IgD-negative memory B cell (primary cell): ENCODE data around the gene ADISSP. TPM values are rescaled to one million over a fixed set of nuclear protein-coding genes. Genes with fewer than 3 reads are reported as not detected.
A peak's percentile ranks its signal among the peaks of the same experiment; 100 is the strongest.

Source experiments
- H3K27ac Mint-ChIP-seq, 3 donors: one replicate each; pipeline ENCODE4 v1.8.0; 2020 to 2022; ENCODE audit warnings: mild to moderate bottlenecking in 3 of 3, mixed read lengths in 3 of 3, moderate library complexity in 1 of 3
- H3K27me3 Mint-ChIP-seq: one replicate; pipeline ENCODE4 v1.8.0; 2021; ENCODE audit warnings: mixed read lengths
- H3K36me3 Mint-ChIP-seq: one replicate; pipeline ENCODE4 v1.8.0; 2020; ENCODE audit warnings: mild to moderate bottlenecking, mixed read lengths
- H3K4me1 Mint-ChIP-seq, 3 donors: one replicate each; pipeline ENCODE4 v1.8.0; 2020 to 2022; ENCODE audit warnings: mixed read lengths in 3 of 3, mild to moderate bottlenecking in 1 of 3
- H3K4me3 Mint-ChIP-seq, 4 donors: one replicate each; pipeline ENCODE4 v1.8.0; 2020 to 2022; ENCODE audit warnings: mild to moderate bottlenecking in 4 of 4, mixed read lengths in 4 of 4, moderate library complexity in 3 of 4
- H3K9me3 Mint-ChIP-seq, 3 donors: one replicate each; pipeline ENCODE4 v1.8.0; 2020 to 2021; ENCODE audit warnings: mixed read lengths in 3 of 3, mild to moderate bottlenecking in 1 of 3
- polyA plus RNA-seq: library from polyadenylated mRNA; unstranded; fragments of 300-500 nt; fragmentation: Illumina TruSeq; gene quantifications from one replicate; pipeline ENCODE4 v1.2.3, GENCODE V29; 2021

ADISSP gene
- polyA plus RNA-seq, 1 donor from 2014 or later, result 30.0 TPM

- Mint-ChIP-seq H3K27me3 (peaks cover 16% of the 10 kb centered on the region), H3K9me3 (peaks cover 0 to 2% (median 0%) of the 10 kb centered on the region in 3 donors), H3K36me3 (no peaks in the 10 kb centered on the region), H3K4me1 (peaks cover 0 to 8% (median 0%) of the 10 kb centered on the region in 3 donors), H3K4me3 (peak overlapping the region in 2 of 4 donors; percentile 5 to 11), H3K27ac (no peak overlapping the region)
These were observed 20.1 kb downstream of the ADISSP start for GRCh38 chr20:3747471-3747870.

GRCh38 chr20:3745686-3746173 lies 21.8 kb downstream of the ADISSP start:
- H3K27me3 Mint-ChIP-seq, result peaks cover 17% of the 10 kb centered on the region
- H3K4me3 Mint-ChIP-seq, result peak overlapping the region in 1 of 4 donors; percentile 12
- H3K27ac Mint-ChIP-seq, result no peak overlapping the region
- no peaks in the 10 kb centered on the region for H3K36me3 Mint-ChIP-seq
- peaks cover 0 to 2% (median 0%) of the 10 kb centered on the region in 3 donors for H3K9me3 Mint-ChIP-seq
- peaks cover 0 to 3% (median 0%) of the 10 kb centered on the region in 3 donors for H3K4me1 Mint-ChIP-seq

- Mint-ChIP-seq H3K27ac (no peak overlapping the region), H3K36me3 (no peaks in the 10 kb centered on the region), H3K4me3 (peak overlapping the region in 3 of 4 donors; percentile 25 to 86 (median 63)), H3K9me3 (peaks cover 0 to 2% (median 0%) of the 10 kb centered on the region in 3 donors), H3K4me1 (peaks cover 0 to 3% (median 0%) of the 10 kb centered on the region in 3 donors), H3K27me3 (peaks cover 17% of the 10 kb centered on the region)
These were observed 22.5 kb downstream of the ADISSP start for GRCh38 chr20:3744806-3745685.

GRCh38 chr20:3744037-3744436 lies 23.5 kb downstream of the ADISSP start:
- peak overlapping the region in 2 of 4 donors; percentile 7 to 41 for H3K4me3 Mint-ChIP-seq

GRCh38 chr20:3743251-3743650 lies 24.3 kb downstream of the ADISSP start:
- Mint-ChIP-seq H3K9me3 (peaks cover 0 to 2% (median 0%) of the 10 kb centered on the region in 3 donors), H3K27ac (no peak overlapping the region), H3K4me3 (peak overlapping the region in 1 of 4 donors; percentile 9), H3K27me3 (peaks cover 15% of the 10 kb centered on the region), H3K36me3 (no peaks in the 10 kb centered on the region), H3K4me1 (peaks cover 0 to 3% (median 0%) of the 10 kb centered on the region in 3 donors)

More at GRCh38 chr20:3744037-3744436, 23.5 kb downstream of the ADISSP start:
- Mint-ChIP-seq H3K4me1 (peaks cover 0 to 3% (median 0%) of the 10 kb centered on the region in 3 donors), H3K36me3 (no peaks in the 10 kb centered on the region), H3K9me3 (peaks cover 0 to 2% (median 0%) of the 10 kb centered on the region in 3 donors), H3K27me3 (peaks cover 17% of the 10 kb centered on the region), H3K27ac (no peak overlapping the region)

GRCh38 chr20:3741836-3742458 lies 25.6 kb downstream of the ADISSP start:
- Mint-ChIP-seq H3K36me3 (no peaks in the 10 kb centered on the region), H3K4me3 (no peak overlapping the region), H3K27me3 (peaks cover 15% of the 10 kb centered on the region), H3K27ac (no peak overlapping the region), H3K4me1 (peaks cover 0 to 3% (median 0%) of the 10 kb centered on the region in 3 donors), H3K9me3 (peaks cover 0 to 2% (median 0%) of the 10 kb centered on the region in 3 donors)

- H3K4me3 Mint-ChIP-seq, result no peak overlapping the region
- peak overlapping the region in 1 of 3 donors; percentile 62 for H3K27ac Mint-ChIP-seq
- peaks cover 11% of the 10 kb centered on the region for H3K27me3 Mint-ChIP-seq
- H3K36me3 Mint-ChIP-seq, result no peaks in the 10 kb centered on the region
- peaks cover 0 to 2% (median 0%) of the 10 kb centered on the region in 3 donors for H3K9me3 Mint-ChIP-seq
- peaks cover 0 to 3% (median 0%) of the 10 kb centered on the region in 3 donors for H3K4me1 Mint-ChIP-seq
These were observed 26.8 kb downstream of the ADISSP start for GRCh38 chr20:3740615-3741301.

- H3K9me3 Mint-ChIP-seq, result peaks cover 0 to 2% (median 0%) of the 10 kb centered on the region in 3 donors
- H3K27me3 Mint-ChIP-seq, result peaks cover 12% of the 10 kb centered on the region
- peaks cover 0 to 3% (median 0%) of the 10 kb centered on the region in 3 donors for H3K4me1 Mint-ChIP-seq
- H3K36me3 Mint-ChIP-seq, result no peaks in the 10 kb centered on the region
- H3K27ac Mint-ChIP-seq, result peak overlapping the region in 1 of 3 donors; percentile 62
- H3K4me3 Mint-ChIP-seq, result no peak overlapping the region
These were observed 27.6 kb downstream of the ADISSP start for GRCh38 chr20:3739926-3740451.

- Mint-ChIP-seq H3K27me3 (peaks cover 6% of the 10 kb centered on the region), H3K9me3 (peaks cover 0 to 1% (median 0%) of the 10 kb centered on the region in 3 donors), H3K36me3 (no peaks in the 10 kb centered on the region), H3K4me3 (no peak overlapping the region), H3K27ac (peak overlapping the region in 1 of 3 donors; percentile 59), H3K4me1 (peaks cover 0 to 2% (median 0%) of the 10 kb centered on the region in 3 donors)
These were observed 28.3 kb downstream of the ADISSP start for GRCh38 chr20:3739054-3739925.

- Mint-ChIP-seq H3K9me3 (no peaks in the 10 kb centered on the region), H3K27me3 (peaks cover 10% of the 10 kb centered on the region), H3K4me1 (no peaks in the 10 kb centered on the region), H3K27ac (no peak overlapping the region), H3K36me3 (no peaks in the 10 kb centered on the region), H3K4me3 (no peak overlapping the region)
These were observed 29.2 kb downstream of the ADISSP start for GRCh38 chr20:3738111-3739053.

- no peaks in the 10 kb centered on the region for H3K9me3 Mint-ChIP-seq
- no peaks in the 10 kb centered on the region for H3K4me1 Mint-ChIP-seq
- peaks cover 28% of the 10 kb centered on the region for H3K27me3 Mint-ChIP-seq
- H3K27ac Mint-ChIP-seq, result peak overlapping the region in 1 of 3 donors; percentile 24
- H3K4me3 Mint-ChIP-seq, result no peak overlapping the region
- H3K36me3 Mint-ChIP-seq, result no peaks in the 10 kb centered on the region
These were observed 31.8 kb downstream of the ADISSP start for GRCh38 chr20:3735768-3736167.

GRCh38 chr20:3734111-3734843 lies 33.3 kb downstream of the ADISSP start:
- peak overlapping the region in 1 of 3 donors; percentile 53 for H3K27ac Mint-ChIP-seq
- no peaks in the 10 kb centered on the region for H3K9me3 Mint-ChIP-seq
- no peaks in the 10 kb centered on the region for H3K36me3 Mint-ChIP-seq
- peaks cover 37% of the 10 kb centered on the region for H3K27me3 Mint-ChIP-seq
- H3K4me1 Mint-ChIP-seq, result no peaks in the 10 kb centered on the region
- peak overlapping the region in 1 of 4 donors; percentile 39 for H3K4me3 Mint-ChIP-seq
